ENCODE results near the gene RHOV. TPM values are rescaled to one million over a fixed set of nuclear protein-coding genes. Genes with fewer than 3 reads are reported as not detected.

RHOV gene
- total and polyA plus RNA-seq, 10 of the 15 experiments (the other 5 are each of a cell fraction or from before 2014, with no cell fraction given), result 0.24 to 39.3 (median 9.3) TPM

- RAD21 ChIA-PET (ENCODE audit: unreplicated experiment), result no interaction called here
- in situ Hi-C loops (cut with MboI), result loop anchor here (5.0 kb wide), 1 partner anchor 37 kb away; the partner anchor contains the start of gene VPS18
These were observed 18.3 kb downstream of the RHOV start for GRCh38 chr15:40855706-40856234.

More at GRCh38 chr15:40855706-40856234, 18.3 kb downstream of the RHOV start:
- Histone ChIP-seq H3K27ac (ENCODE audit: control insufficient read depth, insufficient read depth) (no peak overlapping the region), H4K20me1 (ENCODE audit: control insufficient read depth, insufficient read depth) (no peaks in the 10 kb centered on the region), H3K79me2 (ENCODE audit: control insufficient read depth, insufficient read depth, low read length) (no peaks in the 10 kb centered on the region), H3K27me3 (replicated peaks in 1 of 2; ENCODE audit: control insufficient read depth in 2 of 2, insufficient read depth in 2 of 2, low read length in 1 of 2) (no peaks in the 10 kb centered on the region), H3K4me1 (ENCODE audit: control insufficient read depth, insufficient read depth, low read length) (peaks cover 4% of the 10 kb centered on the region), H2AFZ (ENCODE audit: control insufficient read depth, low read depth, low read length) (no peak overlapping the region), H3K9ac (ENCODE audit: control insufficient read depth, insufficient read depth, low read length) (no peak overlapping the region), H3K9me3 (replicated peaks; ENCODE audit: control insufficient read depth, insufficient read depth, low read length) (no peaks in the 10 kb centered on the region), H3K4me2 (ENCODE audit: control insufficient read depth, insufficient read depth) (no peak overlapping the region), H3K4me3 (no peak overlapping the region), H3K36me3 (ENCODE audit: control insufficient read depth in 2 of 2, insufficient read depth in 2 of 2, low read length in 1 of 2) (peaks cover 0 to 2% of the 10 kb centered on the region in 2 experiments; a peak in 2 of 4 replicates)
- ATAC-seq (no peak), DNase-seq (ENCODE audit: low read depth, low spot score) (no peak), FAIRE-seq (no peak)
- intact Hi-C loops (cut with micrococcal nuclease; ENCODE audit: unreplicated experiment), result no loop called here
- TF ChIP-seq SMC3 (IDR thresholded peaks at IDR 0.05; ENCODE audit: borderline replicate concordance, low read length), result no peak
- TF ChIP-seq TCF7 (IDR thresholded peaks at IDR 0.05; ENCODE audit: borderline replicate concordance), result no peak
- TF ChIP-seq GABPA (IDR thresholded peaks at IDR 0.05; ENCODE audit: low read depth), result no peak
- no peak for TF ChIP-seq MLLT1 (IDR thresholded peaks at IDR 0.05)
- no peak for TF ChIP-seq NFIC (IDR thresholded peaks at IDR 0.05; ENCODE audit: low read depth, low read length)
- WGBS (ENCODE audit: insufficient coverage, insufficient replicate concordance, low lambda C conversion rate, missing lambda C conversion rate), result 64% methylated on average over 13 of the region's 13 CpGs
- ChIA-PET SMC1A (ENCODE audit: uncharacterized antibody, unreplicated experiment) (interaction anchor here (1.1 to 8.1 kb wide), 6 partner anchors 22 to 70 kb away, joined by 4 to 144 read pairs (median 10); partner anchors contain the start of gene VPS18), CTCF (interaction anchor here (4.1 to 7.5 kb wide), 2 partner anchors 9 to 71 kb away, joined by 45 to 140 read pairs; partner anchors contain the start of gene SPINT1), POLR2A (interaction anchor here (0.5 kb wide), 1 partner anchor 284 kb away, joined by 3 read pairs; no protein-coding TSS in a partner anchor)
- BruUV-seq (replicated peaks), result no TSS peak
